Calu3 (cell line): ENCODE measurements around the gene RECK. TPM values are rescaled to one million over a fixed set of nuclear protein-coding genes. Genes with fewer than 3 reads are reported as not detected.

Source experiments
- BruUV-seq: library from RNA; stranded (reverse); fragments of 400-500 nt; replicated peaks from 2 replicates; lab custom pipeline; 2021; lab: Mats Ljungman, UMichigan
- CTCF ChIA-PET: fragments of 300-600 bp; sonication (Branson Sonifier 250); formaldehyde crosslinking; loops from one replicate; lab custom pipeline; 2022; ENCODE audit warnings: antibody characterized with exemption; lab: Charles Lee
- DNase-seq: peaks from one replicate; pipeline ENCODE4 v3.0.0; 2022
- H3K27ac Mint-ChIP-seq: one replicate; pipeline ENCODE4 v1.8.0; 2022; ENCODE audit warnings: mixed read lengths; ENCODE audit not compliant: unreplicated experiment
- H3K27me3 Mint-ChIP-seq: one replicate; pipeline ENCODE4 v1.8.0; 2022; ENCODE audit warnings: mixed read lengths; ENCODE audit not compliant: unreplicated experiment
- H3K36me3 Mint-ChIP-seq: one replicate; pipeline ENCODE4 v1.8.0; 2022; ENCODE audit warnings: mild to moderate bottlenecking, moderate library complexity, mixed read lengths; ENCODE audit not compliant: insufficient read depth, unreplicated experiment
- H3K4me1 Mint-ChIP-seq: one replicate; pipeline ENCODE4 v1.8.0; 2022; ENCODE audit warnings: mild to moderate bottlenecking, low read depth, mixed read lengths; ENCODE audit not compliant: unreplicated experiment
- H3K4me3 Mint-ChIP-seq: one replicate; pipeline ENCODE4 v1.8.0; 2022; ENCODE audit warnings: mild to moderate bottlenecking, low read depth, moderate library complexity, mixed read lengths; ENCODE audit not compliant: unreplicated experiment
- H3K9me3 Mint-ChIP-seq: one replicate; pipeline ENCODE4 v1.8.0; 2022; ENCODE audit warnings: low read depth, mixed read lengths; ENCODE audit not compliant: unreplicated experiment
- intact Hi-C: fragments of 100-400 bp; cut with micrococcal nuclease; formaldehyde crosslinking; loops from one replicate; pipeline ENCODE4 v1.10.0; 2022; ENCODE audit not compliant: unreplicated experiment
- total RNA-seq: library from RNA; stranded (reverse); gene quantifications from 2 replicates; pipeline ENCODE4 v1.2.3, GENCODE V29; 2022
- TF ChIP-seq, protein P1 (sequence below): fragments of 200-600 bp; IDR thresholded peaks from one replicate; pipeline ENCODE4 v1.8.0; 2022; ENCODE audit warnings: antibody characterized with exemption; ENCODE audit not compliant: unreplicated experiment

Gene RECK
- total RNA-seq, 1 experiment from 2014 or later = 1.1 TPM

- intact Hi-C loops = no loop called here
- TF ChIP-seq, protein P1, sequence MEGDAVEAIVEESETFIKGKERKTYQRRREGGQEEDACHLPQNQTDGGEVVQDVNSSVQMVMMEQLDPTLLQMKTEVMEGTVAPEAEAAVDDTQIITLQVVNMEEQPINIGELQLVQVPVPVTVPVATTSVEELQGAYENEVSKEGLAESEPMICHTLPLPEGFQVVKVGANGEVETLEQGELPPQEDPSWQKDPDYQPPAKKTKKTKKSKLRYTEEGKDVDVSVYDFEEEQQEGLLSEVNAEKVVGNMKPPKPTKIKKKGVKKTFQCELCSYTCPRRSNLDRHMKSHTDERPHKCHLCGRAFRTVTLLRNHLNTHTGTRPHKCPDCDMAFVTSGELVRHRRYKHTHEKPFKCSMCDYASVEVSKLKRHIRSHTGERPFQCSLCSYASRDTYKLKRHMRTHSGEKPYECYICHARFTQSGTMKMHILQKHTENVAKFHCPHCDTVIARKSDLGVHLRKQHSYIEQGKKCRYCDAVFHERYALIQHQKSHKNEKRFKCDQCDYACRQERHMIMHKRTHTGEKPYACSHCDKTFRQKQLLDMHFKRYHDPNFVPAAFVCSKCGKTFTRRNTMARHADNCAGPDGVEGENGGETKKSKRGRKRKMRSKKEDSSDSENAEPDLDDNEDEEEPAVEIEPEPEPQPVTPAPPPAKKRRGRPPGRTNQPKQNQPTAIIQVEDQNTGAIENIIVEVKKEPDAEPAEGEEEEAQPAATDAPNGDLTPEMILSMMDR = no peak
- H3K9me3 Mint-ChIP-seq = no peaks in the 10 kb centered on the region
- CTCF ChIA-PET = no interaction called here
- H3K36me3 Mint-ChIP-seq = no peaks in the 10 kb centered on the region
- no peak overlapping the region for H3K27ac Mint-ChIP-seq
- no peak for DNase-seq
- no peaks in the 10 kb centered on the region for H3K4me1 Mint-ChIP-seq
- peaks cover 18% of the 10 kb centered on the region for H3K27me3 Mint-ChIP-seq
- H3K4me3 Mint-ChIP-seq = no peak overlapping the region
- no TSS peak for BruUV-seq
Observed at GRCh38 chr9:36162211-36162738, 125.6 kb downstream of the RECK start.

- DNase-seq = no peak
- intact Hi-C loops = no loop called here
- Mint-ChIP-seq H3K27me3 (peaks cover 18% of the 10 kb centered on the region), H3K27ac (no peak overlapping the region), H3K9me3 (no peaks in the 10 kb centered on the region), H3K4me1 (no peaks in the 10 kb centered on the region), H3K4me3 (no peak overlapping the region), H3K36me3 (no peaks in the 10 kb centered on the region)
- CTCF ChIA-PET = no interaction called here
- TF ChIP-seq, protein P1 = no peak
- no TSS peak for BruUV-seq
Observed at GRCh38 chr9:36163049-36163785, 126.5 kb downstream of the RECK start.

DNA sequence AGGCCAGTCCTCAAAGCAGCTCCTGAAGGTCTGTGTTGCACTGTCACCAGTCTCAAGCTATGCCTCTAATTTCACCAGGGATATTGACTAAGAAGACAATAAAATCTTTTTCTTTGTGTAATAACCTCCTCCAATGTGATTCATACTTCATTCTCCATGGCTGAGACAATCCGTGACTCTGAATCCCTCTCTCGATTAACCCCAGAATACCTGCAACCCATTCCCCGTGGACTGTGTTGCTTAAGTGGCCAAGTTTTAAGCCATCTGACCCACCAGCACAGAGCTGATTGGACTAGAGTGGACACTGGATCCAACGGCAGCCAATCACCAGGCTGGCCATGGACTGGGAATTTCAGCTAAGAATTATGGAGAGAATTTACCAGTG is 127.1 kb downstream of the RECK start:
- BruUV-seq = no TSS peak

GRCh38 chr9:36164372-36164771 is 127.7 kb downstream of the RECK start:
- H3K27ac Mint-ChIP-seq = no peak overlapping the region
- H3K4me1 Mint-ChIP-seq = no peaks in the 10 kb centered on the region

More for the DNA sequence above, 127.1 kb downstream of the RECK start:
- intact Hi-C loops = no loop called here
- TF ChIP-seq, protein P1 = no peak
- Mint-ChIP-seq H3K4me3 (no peak overlapping the region), H3K27me3 (peaks cover 18% of the 10 kb centered on the region), H3K4me1 (no peaks in the 10 kb centered on the region), H3K9me3 (no peaks in the 10 kb centered on the region), H3K27ac (no peak overlapping the region), H3K36me3 (no peaks in the 10 kb centered on the region)
- CTCF ChIA-PET = interaction anchor here (0.7 kb wide), 1 partner anchor 19 kb away, joined by 3 read pairs; no protein-coding TSS in a partner anchor
- DNase-seq = no peak

More at GRCh38 chr9:36164372-36164771, 127.7 kb downstream of the RECK start:
- TF ChIP-seq, protein P1 = no peak
- no peaks in the 10 kb centered on the region for H3K36me3 Mint-ChIP-seq
- no peak for DNase-seq
- BruUV-seq = no TSS peak
- no peak overlapping the region for H3K4me3 Mint-ChIP-seq
- H3K27me3 Mint-ChIP-seq = peaks cover 18% of the 10 kb centered on the region
- no peaks in the 10 kb centered on the region for H3K9me3 Mint-ChIP-seq
- intact Hi-C loops = no loop called here
- CTCF ChIA-PET = interaction anchor here (0.7 kb wide), 1 partner anchor 18 kb away, joined by 3 read pairs; no protein-coding TSS in a partner anchor
